Erythroblast (primary cell): ENCODE data around the gene NFIA.

Source experiments
- GATA1 ChIP-seq: IDR thresholded peaks from 2 replicates; pipeline ENCODE4 v1.6.1; 2011; ENCODE audit warnings: low read depth, mild to moderate bottlenecking, control low read depth, low read length, moderate library complexity
- POLR2A ChIP-seq: IDR thresholded peaks from 2 replicates; pipeline ENCODE4 v1.6.1; 2011; ENCODE audit warnings: mild to moderate bottlenecking, low read length

GRCh38 chr1:61504852-61505390, 422.6 kb downstream of the NFIA start:
- TF ChIP-seq POLR2A: no peak
- no peak for TF ChIP-seq GATA1
